ENCODE results near the gene FAM216A. TPM values are rescaled to one million over a fixed set of nuclear protein-coding genes. Genes with fewer than 3 reads are reported as not detected.
"Not testable (repeated sequence)": the region's sequence is repeated elsewhere in the genome, so short reads cannot be mapped to it uniquely, and the experiment has no call there.

The FAM216A gene, protein sequence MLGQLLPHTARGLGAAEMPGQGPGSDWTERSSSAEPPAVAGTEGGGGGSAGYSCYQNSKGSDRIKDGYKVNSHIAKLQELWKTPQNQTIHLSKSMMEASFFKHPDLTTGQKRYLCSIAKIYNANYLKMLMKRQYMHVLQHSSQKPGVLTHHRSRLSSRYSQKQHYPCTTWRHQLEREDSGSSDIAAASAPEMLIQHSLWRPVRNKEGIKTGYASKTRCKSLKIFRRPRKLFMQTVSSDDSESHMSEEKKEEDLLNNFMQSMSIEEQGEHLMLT
- total RNA-seq (10 to 100 TPM in 4 of 9 donors, 1 to 10 TPM in 5; 5.0 to 15.1 (median 8.6) TPM), polyA plus RNA-seq (10 to 100 TPM in 2 of 3 donors, 1 to 10 TPM in 1; 6.2 to 20.0 (median 10.8) TPM)
- long read RNA-seq, donor 1, transcript FAM216A-201 (7 exons, 1,582 nt), result major isoform, 8 of 402 reads
- long read RNA-seq, donor 1, partial matches to known transcripts, result 259 of 402 reads
- long read RNA-seq, donor 1, other reads (novel, unspliced or antisense), result 132 of 402 reads
- long read RNA-seq, donor 2, partial matches to known transcripts, result 0 of 2 reads
- long read RNA-seq, donor 2, other reads (novel, unspliced or antisense), result 0 of 2 reads
- long read RNA-seq, donor 3, transcript FAM216A-201 (7 exons, 1,582 nt), result major isoform, 9 of 290 reads
- long read RNA-seq, donor 3, partial matches to known transcripts, result 204 of 290 reads
- long read RNA-seq, donor 3, other reads (novel, unspliced or antisense), result 77 of 290 reads
- long read RNA-seq, donor 4, transcript FAM216A-201 (7 exons, 1,582 nt), result major isoform, 5 of 6 reads
- long read RNA-seq, donor 4, partial matches to known transcripts, result 0 of 6 reads
- long read RNA-seq, donor 4, other reads (novel, unspliced or antisense), result 1 of 6 reads
- long read RNA-seq, donor 5, transcript FAM216A-201 (7 exons, 1,582 nt), result major isoform, 9 of 12 reads
- long read RNA-seq, donor 5, partial matches to known transcripts, result 1 of 12 reads
- long read RNA-seq, donor 5, other reads (novel, unspliced or antisense), result 2 of 12 reads
- long read RNA-seq, donor 6, partial matches to known transcripts, result 0 of 5 reads
- long read RNA-seq, donor 6, other reads (novel, unspliced or antisense), result 2 of 5 reads
- long read RNA-seq, donor 7, partial matches to known transcripts, result 0 of 2 reads
- long read RNA-seq, donor 7, other reads (novel, unspliced or antisense), result 0 of 2 reads
- long read RNA-seq, donor 8, transcript FAM216A-201 (7 exons, 1,582 nt), result major isoform, 9 of 343 reads
- long read RNA-seq, donor 8, partial matches to known transcripts, result 256 of 343 reads
- long read RNA-seq, donor 8, other reads (novel, unspliced or antisense), result 75 of 343 reads
- long read RNA-seq, donor 9, partial matches to known transcripts, result 0 of 8 reads
- long read RNA-seq, donor 9, other reads (novel, unspliced or antisense), result 0 of 8 reads
- long read RNA-seq, donor 10, partial matches to known transcripts, result 88 of 179 reads
- long read RNA-seq, donor 10, other reads (novel, unspliced or antisense), result 89 of 179 reads

DNA sequence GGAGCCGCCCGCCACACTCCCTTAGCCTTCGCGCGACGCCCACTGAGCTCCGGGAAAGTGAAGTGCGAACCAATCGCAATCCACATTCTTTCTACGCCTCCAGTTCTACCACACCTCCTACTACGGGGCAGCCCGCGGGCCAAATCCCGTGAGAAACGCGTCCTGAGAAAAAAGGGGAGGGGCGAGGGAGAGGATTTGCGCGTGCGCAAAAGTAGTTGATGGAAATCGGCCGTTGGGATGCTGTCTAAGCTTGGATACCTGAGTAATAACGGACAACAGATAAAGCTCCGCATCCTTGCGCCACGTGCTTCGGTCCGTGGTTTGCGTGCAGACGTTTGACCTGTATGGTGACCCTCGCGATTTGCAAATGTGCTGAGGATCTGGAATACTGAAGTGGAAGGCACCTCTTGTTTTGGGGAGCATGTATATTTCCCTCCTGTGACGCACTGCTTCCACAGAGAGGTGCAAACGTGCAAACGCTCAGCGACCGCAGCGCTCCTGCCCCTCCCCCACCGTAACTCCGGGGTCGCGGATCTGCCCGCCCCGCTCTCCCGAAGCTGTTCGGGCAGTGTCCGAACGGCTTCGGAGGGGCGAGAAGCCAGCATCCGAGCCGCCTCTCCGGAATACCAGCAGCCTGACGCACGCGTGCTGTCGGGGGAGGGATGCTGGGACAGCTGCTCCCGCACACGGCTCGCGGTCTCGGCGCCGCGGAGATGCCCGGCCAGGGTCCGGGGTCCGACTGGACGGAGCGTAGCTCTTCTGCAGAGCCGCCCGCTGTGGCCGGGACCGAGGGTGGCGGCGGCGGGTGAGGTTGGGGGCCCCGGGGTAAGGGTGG, at the start of gene FAM216A, which contains the start of gene GPN3:
Gene FAM216A, plus strand, starts transcription at position 632 of the 835 bp plus-strand sequence. Its CDS starts 31 bp downstream, at position 663.
Gene GPN3, minus strand, starts transcription at position 44 of the 835 bp plus-strand sequence. CDS start 54 bp downstream, outside the sequence.
- 0% methylated on average over 29 to 78 of the region's 78 CpGs for WGBS, 4 donors
- intact Hi-C loops (cut with DNase I), result no loop called here

DNA sequence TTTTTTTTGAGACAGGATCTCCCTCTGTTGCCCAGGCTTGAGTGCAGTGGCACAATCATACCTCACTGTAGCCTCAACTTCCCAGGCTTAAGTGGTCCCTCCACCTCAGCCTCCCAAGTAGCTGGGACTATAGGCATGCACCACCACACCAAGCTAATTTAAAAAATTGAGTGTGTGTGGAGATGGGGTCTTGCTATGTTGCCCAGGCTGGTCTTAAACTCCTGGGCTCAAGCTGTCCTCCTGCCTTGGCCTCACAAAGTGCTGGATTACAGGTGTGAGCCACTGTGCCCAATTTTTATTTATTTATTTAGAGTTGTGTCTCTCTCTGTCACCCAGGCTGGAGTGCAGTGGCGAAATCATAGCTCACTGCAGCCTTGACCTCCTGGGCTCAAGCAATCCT, 48.0 kb upstream of the FAM216A start:
- WGBS, 4 donors, result 67 to 100% (median 75%) methylated on average over 1 of the region's 1 CpG
- H3K4me1 ChIP-seq (replicated peaks in 1 of 2); DNase-seq; H3K9me3 ChIP-seq (replicated peaks in 1 of 3); H3K36me3 ChIP-seq (replicated peaks in 1 of 2); H3K27ac ChIP-seq; H3K27me3 ChIP-seq; H3K4me3 ChIP-seq; intact Hi-C loops (cut with DNase I): not testable (repeated sequence)

More for the DNA sequence above, at the start of gene FAM216A, which contains the start of gene GPN3:
- Histone ChIP-seq H3K4me3 (peak within 1 kb of the TSS; percentile 36 to 77 (median 64)), H3K27ac (peak within 1 kb of the TSS; percentile 80 to 95 (median 89)), H3K27me3 (no peaks in the 10 kb centered on the region), H3K9me3 (replicated peaks in 1 of 3) (no peaks in the 10 kb centered on the region), H3K4me1 (replicated peaks in 1 of 2) (peaks cover 8 to 13% of the 10 kb centered on the region in 2 donors), H3K36me3 (replicated peaks in 1 of 2) (peaks cover 0 to 15% of the 10 kb centered on the region in 2 donors)
- TF ChIP-seq POLR2A (IDR thresholded peaks at IDR 0.05), result peak in 1 of 2 donors; percentile 95
- TF ChIP-seq, protein P1, sequence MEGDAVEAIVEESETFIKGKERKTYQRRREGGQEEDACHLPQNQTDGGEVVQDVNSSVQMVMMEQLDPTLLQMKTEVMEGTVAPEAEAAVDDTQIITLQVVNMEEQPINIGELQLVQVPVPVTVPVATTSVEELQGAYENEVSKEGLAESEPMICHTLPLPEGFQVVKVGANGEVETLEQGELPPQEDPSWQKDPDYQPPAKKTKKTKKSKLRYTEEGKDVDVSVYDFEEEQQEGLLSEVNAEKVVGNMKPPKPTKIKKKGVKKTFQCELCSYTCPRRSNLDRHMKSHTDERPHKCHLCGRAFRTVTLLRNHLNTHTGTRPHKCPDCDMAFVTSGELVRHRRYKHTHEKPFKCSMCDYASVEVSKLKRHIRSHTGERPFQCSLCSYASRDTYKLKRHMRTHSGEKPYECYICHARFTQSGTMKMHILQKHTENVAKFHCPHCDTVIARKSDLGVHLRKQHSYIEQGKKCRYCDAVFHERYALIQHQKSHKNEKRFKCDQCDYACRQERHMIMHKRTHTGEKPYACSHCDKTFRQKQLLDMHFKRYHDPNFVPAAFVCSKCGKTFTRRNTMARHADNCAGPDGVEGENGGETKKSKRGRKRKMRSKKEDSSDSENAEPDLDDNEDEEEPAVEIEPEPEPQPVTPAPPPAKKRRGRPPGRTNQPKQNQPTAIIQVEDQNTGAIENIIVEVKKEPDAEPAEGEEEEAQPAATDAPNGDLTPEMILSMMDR (IDR thresholded peaks at IDR 0.05), result no peak
- DNase-seq, result peak; percentile 97 to 98 (median 97)

DNA sequence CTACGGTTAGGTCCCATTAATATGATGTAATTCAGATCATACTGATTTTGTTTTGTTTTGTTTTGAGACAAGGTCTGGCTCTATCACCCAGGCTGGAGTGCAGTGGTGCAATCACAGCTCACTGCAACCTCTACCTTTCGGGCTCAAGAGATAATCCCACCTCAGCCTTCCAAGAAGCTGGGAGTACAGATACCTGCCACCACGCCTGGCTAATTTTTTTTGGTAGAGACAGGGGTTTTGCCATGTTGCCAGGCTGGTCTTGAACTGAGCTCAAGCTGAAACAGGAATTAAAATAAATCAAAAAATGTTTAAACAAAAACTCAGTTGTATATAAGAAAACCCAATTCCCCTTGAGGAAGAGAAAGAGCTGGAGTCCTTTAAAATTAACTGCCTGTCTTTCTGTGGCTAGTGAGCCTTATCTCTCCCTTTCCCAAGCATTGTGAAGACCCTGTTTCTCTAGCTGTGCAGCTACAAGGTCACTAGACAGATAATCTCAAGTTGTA, 47.4 kb upstream of the FAM216A start:
- DNase-seq, result no peak
- Histone ChIP-seq H3K27ac (no peak overlapping the region), H3K4me3 (no peak overlapping the region), H3K4me1 (replicated peaks in 1 of 2) (no peaks in the 10 kb centered on the region), H3K36me3 (replicated peaks in 1 of 2) (no peaks in the 10 kb centered on the region), H3K9me3 (replicated peaks in 1 of 3) (no peaks in the 10 kb centered on the region), H3K27me3 (no peaks in the 10 kb centered on the region)
- TF ChIP-seq, protein P1 (IDR thresholded peaks at IDR 0.05), result no peak
- TF ChIP-seq POLR2A (IDR thresholded peaks at IDR 0.05), result no peak
- intact Hi-C loops (cut with DNase I), result no loop called here
- 52 to 70% (median 61%) methylated on average over 3 of the region's 3 CpGs for WGBS, 4 donors

Data from adrenal gland (tissue), 19 donors.